ENCODE data around the gene SP3.
A peak's percentile ranks its signal among the peaks of the same experiment; 100 is the strongest.

Gene SP3

DNA sequence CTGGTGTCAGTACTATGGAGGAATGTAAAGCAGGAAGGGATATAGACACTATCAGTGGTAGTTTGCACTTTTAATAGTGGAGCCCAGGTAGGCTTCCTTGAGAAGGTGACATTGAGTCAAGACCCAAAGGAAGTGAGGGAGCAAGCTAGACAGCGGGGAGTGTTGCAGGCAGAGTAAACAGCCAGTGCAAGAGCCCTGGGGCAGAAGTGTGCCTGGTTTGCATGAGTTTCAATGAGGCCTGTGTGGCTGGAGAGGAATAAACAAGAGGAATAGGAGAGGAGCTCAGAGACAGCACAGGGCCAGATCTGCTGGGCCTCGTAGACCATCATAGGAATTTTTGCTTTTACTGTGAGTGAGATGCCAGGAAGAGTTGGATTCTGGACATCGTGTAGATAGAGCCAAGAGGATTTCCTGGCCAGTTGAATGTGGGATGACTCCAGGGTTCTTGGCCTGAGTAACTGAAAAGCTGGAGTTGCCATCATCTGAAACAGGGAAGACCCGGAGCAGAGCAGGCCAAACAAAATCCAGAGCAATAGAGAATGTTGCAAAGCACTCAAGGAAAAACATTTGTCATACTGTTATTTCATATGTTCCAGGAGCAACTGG, 102.5 kb downstream of the SP3 start:
- TF ChIP-seq, protein P1, sequence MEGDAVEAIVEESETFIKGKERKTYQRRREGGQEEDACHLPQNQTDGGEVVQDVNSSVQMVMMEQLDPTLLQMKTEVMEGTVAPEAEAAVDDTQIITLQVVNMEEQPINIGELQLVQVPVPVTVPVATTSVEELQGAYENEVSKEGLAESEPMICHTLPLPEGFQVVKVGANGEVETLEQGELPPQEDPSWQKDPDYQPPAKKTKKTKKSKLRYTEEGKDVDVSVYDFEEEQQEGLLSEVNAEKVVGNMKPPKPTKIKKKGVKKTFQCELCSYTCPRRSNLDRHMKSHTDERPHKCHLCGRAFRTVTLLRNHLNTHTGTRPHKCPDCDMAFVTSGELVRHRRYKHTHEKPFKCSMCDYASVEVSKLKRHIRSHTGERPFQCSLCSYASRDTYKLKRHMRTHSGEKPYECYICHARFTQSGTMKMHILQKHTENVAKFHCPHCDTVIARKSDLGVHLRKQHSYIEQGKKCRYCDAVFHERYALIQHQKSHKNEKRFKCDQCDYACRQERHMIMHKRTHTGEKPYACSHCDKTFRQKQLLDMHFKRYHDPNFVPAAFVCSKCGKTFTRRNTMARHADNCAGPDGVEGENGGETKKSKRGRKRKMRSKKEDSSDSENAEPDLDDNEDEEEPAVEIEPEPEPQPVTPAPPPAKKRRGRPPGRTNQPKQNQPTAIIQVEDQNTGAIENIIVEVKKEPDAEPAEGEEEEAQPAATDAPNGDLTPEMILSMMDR (conservative IDR thresholded peaks at IDR 0.05), result no peak
- no peak overlapping the region for H3K27ac ChIP-seq

DNA sequence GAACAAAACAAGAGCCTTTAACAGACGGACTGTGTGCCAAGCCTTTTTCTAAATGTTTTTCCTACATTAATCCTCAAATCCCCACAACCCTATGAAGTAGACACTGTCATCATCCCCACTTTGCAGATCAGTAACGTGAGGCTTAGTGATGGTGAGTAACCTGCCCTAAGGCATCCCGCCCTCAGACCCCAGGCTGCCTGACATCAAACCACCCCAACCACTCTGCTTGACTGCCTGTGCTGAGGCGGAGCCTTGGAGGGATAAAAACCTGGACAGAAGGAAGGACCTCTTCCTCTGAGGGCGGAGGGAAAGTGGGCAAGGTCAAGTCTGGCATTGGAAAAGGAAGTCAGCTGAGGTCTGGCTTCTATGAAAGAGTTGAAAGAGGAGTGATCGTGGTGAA, 104.6 kb downstream of the SP3 start:
- H3K27ac ChIP-seq, result no peak overlapping the region
- TF ChIP-seq, protein P1 (conservative IDR thresholded peaks at IDR 0.05), result no peak

DNA sequence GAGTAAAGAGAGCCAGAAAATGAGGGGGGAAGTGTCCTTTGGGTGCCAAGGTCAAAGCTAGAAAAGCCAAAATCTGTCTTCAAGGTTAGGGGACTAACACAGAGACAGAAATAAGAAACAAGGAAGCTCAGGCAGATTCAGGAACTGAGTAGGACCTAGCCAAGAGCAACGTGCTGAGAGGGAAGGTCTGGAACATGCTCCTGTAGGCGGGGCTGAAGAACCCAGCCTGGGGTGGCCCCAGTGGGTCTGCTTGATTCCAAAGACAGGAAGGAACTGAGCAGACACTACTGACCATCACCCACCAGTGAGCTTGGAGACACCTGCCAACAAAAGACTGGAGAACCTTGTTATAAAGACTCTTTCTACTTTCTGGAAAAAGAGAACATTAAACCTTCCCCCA, 105.1 kb downstream of the SP3 start:
- TF ChIP-seq, protein P1 (conservative IDR thresholded peaks at IDR 0.05), result no peak
- H3K27ac ChIP-seq, result no peak overlapping the region

DNA sequence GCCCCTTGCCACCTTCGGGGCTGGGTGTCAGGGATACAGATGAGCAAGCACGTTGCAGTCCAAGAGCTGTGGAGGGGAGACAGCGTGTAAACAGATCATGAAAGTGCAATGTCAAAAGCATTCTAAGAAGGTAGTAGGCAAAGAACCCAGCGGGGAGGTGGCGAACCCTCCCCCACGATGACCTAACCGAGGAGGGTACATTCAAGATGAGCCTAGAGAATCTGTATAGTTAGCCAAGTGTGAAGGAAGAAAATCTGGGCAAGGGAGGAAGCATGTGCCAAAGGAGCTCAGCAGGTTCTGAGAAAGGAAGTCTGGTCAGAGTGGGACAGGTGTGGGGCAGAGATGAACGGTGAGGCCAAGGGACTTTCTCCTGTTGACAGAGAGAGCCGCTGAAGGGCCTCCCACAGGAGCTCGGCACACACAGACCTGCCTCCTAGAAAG, 106.9 kb downstream of the SP3 start:
- H3K27ac ChIP-seq, result peak overlapping the region; percentile 52
- TF ChIP-seq, protein P1 (conservative IDR thresholded peaks at IDR 0.05), result no peak
